G401.6 (cell line): Measurements from ENCODE around the gene IRS2.

Experiments
- FAIRE-seq: peaks from 2 replicates; lab custom pipeline; 2012; peaks lifted over from hg19 to GRCh38; lab: Jason Lieb, UNC

IRS2 gene

GRCh38 chr13:109802936-109803335 lies 16.6 kb upstream of the IRS2 start:
- no peak for FAIRE-seq

- FAIRE-seq: no peak
Measured at GRCh38 chr13:109795011-109795410, 8.6 kb upstream of the IRS2 start.

GRCh38 chr13:109794095-109794494 lies 7.7 kb upstream of the IRS2 start:
- FAIRE-seq: no peak

- FAIRE-seq: no peak
Measured at GRCh38 chr13:109792416-109793059, 6.2 kb upstream of the IRS2 start.

DNA sequence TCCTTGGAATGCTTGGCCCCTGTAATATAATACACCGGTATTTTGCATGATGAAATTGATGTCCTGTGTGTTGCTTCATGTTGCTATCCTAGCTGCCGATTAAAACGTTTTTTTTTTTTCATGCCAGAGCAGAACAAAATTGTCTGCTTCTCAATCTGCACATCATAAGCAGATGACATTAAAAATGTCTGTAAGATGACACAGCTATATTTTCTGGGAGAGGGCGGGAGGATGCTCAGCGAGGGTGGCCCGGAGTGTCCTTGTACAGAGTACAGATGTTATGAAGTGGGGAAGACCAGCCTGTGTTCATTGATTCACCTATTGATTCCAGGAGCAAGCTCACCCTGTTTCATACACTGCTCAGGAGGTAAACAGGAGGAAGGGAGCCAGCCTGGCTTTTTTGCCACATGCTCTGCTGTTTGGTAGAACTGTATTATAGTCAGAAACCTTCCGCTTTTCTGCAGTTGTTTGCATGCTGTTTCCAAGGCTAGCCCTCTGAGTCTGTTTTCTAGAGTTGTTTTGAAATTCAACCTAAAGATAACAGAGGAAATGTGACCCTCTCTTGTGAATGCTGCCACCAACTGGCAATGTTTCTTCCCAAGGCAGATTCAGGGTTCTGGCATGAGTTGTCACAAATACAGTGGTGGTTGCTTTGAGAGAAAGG lies 4.7 kb upstream of the IRS2 start:
- FAIRE-seq: no peak

DNA sequence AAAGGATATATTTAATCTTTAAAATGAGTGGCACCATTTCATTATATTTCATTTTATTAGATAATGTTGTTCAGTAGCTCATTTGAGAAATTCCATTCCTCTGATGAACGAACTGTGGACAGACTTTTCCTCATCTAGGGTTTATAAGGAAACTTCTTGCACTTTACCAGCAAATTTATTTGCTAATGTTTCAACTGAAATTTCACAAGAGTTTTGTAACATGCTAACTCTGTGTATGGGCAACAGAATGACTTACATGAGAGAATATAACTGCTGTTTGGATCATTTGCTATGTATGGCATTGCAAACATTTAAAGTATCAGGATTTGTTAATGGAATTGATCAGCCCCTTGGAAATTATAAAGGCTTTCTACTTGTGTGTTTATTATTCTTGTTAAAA lies 3.7 kb upstream of the IRS2 start:
- FAIRE-seq: no peak

DNA sequence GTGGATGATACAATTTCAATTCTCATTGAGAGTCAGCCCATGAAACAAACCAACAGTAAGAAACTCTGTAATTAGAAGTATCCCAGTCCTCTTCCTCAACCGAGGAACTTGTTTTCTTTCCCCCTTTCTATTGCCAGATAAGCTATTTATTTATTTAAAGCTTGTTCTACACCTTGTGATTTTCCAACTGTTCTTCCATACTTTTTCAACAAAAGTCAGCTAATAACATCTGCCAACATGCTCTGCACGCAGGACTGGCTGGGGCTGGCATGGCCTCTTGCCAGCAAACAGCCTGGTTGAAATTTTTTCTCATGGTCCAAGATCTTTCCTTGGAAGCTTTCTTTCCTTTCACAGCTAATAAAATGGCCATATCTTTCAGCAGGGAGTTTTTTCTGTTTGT lies 2.9 kb upstream of the IRS2 start:
- no peak for FAIRE-seq

GRCh38 chr13:109788372-109789111 lies 2.2 kb upstream of the IRS2 start:
- FAIRE-seq: no peak

DNA sequence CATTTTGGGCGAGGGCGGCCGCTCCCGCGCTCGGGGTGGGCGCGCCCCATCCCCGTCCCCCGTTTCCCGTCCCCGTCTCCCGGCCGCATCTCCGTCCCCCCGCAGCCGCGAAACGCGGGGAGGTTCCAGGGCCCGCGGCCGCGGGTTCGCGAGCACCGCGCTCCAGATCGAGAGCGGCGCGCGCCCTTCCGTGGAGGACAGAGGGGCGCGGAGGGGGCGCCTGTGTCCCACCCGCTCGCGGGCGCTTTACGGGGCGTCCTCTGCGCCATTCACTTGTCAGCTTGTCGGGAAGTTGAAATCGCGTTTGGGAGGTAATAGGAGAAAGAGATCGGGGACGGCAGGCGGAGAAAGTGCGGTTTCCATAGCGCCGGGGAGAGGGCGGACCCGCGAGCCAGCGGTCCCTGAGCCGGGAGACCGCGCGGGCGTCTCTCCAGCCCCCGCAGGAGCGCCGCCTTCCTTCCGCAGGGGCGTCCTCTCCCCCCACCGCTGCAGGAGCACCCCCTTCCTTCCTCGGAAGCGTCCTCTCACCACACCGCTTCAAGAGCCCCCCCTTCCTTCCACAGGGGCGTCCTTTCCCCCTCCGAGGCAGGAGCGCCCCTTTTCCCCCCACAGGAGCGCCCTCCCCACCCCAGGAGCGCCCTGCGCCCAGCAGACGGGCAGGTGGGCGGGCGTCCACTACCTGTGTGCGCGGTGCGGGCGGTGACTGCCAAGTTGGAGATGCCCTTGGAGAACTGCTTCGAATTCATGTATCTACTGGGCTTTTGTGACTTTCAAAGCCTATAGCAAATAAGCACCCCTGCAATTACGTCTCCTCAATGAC lies 962 bp upstream of the IRS2 start:
- no peak for FAIRE-seq

GRCh38 chr13:109785892-109786450 lies 412 bp downstream of the IRS2 start:
- FAIRE-seq: no peak

GRCh38 chr13:109785141-109785891 lies 1.1 kb downstream of the IRS2 start:
- no peak for FAIRE-seq

- no peak for FAIRE-seq
Measured at GRCh38 chr13:109784590-109785140, 1.7 kb downstream of the IRS2 start.

DNA sequence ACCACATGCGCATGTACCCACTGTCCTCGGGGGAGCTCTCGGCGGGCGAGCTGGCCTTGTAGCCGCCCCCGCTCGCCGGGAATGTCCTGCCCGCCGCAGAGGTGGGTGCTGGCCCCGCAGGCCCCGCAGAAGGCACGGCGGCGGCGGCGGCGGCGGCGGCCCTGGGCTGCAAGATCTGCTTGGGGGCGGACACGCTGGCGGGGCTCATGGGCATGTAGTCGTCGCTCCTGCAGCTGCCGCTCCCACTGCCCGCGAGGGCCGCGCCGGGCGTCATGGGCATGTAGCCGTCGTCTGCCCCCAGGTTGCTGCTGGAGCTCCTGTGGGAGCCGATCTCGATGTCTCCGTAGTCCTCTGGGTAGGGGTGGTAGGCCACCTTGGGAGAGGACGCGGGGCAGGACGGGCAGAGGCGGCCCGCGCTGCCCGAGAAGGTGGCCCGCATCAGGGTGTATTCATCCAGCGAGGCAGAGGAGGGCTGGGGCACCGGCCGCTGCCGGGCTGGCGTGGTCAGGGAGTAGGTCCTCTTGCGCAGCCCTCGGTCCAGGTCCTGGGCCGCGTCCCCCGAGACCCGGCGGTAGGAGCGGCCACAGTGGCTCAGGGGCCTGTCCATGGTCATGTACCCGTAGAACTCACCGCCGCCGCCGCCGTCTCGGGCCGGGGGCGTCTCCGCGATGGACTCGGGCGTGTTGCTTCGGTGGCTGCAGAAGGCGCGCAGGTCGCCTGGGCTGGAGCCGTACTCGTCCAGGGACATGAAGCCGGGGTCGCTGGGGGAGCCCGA lies 2.4 kb downstream of the IRS2 start:
- FAIRE-seq: no peak

DNA sequence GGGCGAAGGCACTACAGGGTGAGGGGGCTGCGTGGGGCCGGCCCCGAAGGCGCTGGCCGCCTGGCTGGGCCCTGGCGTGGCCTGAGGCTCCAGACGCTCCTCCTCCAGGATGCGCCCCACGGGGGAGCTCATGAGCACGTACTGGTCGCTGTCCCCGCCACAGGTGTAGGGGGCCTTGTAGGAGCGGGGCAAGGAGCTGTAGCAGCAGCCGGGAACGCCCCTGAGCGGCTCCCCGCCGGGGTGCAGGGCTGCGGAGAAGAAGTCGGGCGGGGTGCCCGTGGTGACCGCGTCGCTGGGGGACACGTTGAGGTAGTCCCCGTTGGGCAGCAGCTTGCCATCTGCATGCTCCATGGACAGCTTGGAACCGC lies 3.0 kb downstream of the IRS2 start:
- no peak for FAIRE-seq

DNA sequence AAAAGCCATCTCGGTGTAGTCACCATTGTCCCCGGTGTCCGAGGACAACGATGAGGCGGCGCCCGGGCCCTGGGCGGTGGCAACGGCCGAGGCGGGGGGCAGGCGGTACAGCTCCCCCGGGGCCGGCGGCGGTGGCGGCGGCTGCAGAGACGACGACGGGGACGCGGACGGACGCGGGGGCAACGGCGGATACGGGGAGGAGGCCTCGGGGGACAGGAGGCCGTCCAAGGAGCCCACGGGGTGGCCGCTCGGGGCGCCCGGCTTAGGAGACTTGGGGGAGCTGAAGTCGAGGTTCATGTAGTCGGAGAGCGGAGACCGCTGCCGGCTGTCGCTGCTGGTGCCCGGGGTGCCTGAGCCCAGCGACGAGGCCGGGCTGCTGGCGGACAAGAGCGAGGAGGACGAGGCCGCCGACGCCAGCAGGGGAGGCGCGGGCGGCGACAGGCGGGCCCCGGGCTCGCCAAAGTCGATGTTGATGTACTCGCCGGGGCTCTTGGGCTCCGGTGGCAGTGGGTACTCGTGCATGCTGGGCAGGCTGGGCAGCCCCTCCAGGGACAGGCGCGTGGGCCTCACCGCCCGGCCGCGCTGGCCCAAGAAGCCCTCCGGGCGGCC lies 3.5 kb downstream of the IRS2 start:
- no peak for FAIRE-seq

GRCh38 chr13:109782066-109782822 lies 4.1 kb downstream of the IRS2 start:
- FAIRE-seq: no peak

- FAIRE-seq: no peak
Measured at GRCh38 chr13:109781384-109782065, 4.9 kb downstream of the IRS2 start.

GRCh38 chr13:109780845-109781383 lies 5.5 kb downstream of the IRS2 start:
- FAIRE-seq: no peak
